Measurements from ENCODE around the gene ZG16B. TPM values are rescaled to one million over a fixed set of nuclear protein-coding genes. Genes with fewer than 3 reads are reported as not detected.

ZG16B gene
- total RNA-seq, 3 donors from 2014 or later, result 6.8 to 40.7 (median 24.3) TPM

- intact Hi-C loops (cut with DNase I, micrococcal nuclease), result no loop called here
- peak; percentile 22 for ATAC-seq
- peaks cover 8% of the 10 kb centered on the region for H3K9me3 ChIP-seq
These were observed 30.8 kb upstream of the ZG16B start for GRCh38 chr16:2799205-2799858.

DNA sequence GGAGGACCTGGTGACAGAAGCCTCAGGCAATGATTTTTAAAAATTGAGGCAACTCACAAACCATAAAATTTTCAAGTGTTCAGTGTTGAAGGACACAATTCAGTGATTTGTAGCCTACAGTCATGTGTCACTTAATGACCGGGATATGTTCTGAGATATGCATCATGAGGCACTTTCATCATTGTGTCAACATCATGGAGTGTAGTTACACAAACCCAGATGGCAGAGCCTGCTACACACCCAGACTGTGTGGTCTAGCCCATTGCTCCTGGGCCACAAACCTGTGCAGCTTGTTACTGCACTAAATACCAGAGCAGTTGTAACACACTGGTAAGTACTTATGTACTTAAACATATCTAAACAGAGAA, 30.3 kb upstream of the ZG16B start:
- Histone ChIP-seq H3K4me1 (ENCODE audit: low read depth) (peaks cover 18% of the 10 kb centered on the region), H3K36me3 (ENCODE audit: low read depth) (no peaks in the 10 kb centered on the region), H3K4me3 (no peak overlapping the region), H3K9me3 (peaks cover 8% of the 10 kb centered on the region)
- intact Hi-C loops (cut with DNase I, micrococcal nuclease), result no loop called here
- TF ChIP-seq, protein P1, sequence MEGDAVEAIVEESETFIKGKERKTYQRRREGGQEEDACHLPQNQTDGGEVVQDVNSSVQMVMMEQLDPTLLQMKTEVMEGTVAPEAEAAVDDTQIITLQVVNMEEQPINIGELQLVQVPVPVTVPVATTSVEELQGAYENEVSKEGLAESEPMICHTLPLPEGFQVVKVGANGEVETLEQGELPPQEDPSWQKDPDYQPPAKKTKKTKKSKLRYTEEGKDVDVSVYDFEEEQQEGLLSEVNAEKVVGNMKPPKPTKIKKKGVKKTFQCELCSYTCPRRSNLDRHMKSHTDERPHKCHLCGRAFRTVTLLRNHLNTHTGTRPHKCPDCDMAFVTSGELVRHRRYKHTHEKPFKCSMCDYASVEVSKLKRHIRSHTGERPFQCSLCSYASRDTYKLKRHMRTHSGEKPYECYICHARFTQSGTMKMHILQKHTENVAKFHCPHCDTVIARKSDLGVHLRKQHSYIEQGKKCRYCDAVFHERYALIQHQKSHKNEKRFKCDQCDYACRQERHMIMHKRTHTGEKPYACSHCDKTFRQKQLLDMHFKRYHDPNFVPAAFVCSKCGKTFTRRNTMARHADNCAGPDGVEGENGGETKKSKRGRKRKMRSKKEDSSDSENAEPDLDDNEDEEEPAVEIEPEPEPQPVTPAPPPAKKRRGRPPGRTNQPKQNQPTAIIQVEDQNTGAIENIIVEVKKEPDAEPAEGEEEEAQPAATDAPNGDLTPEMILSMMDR (IDR thresholded peaks at IDR 0.05), result no peak
- peak; percentile 94 for ATAC-seq
- peak; percentile 70 to 86 (median 76) for DNase-seq

More at GRCh38 chr16:2799205-2799858, 30.8 kb upstream of the ZG16B start:
- peaks cover 18% of the 10 kb centered on the region for H3K4me1 ChIP-seq (ENCODE audit: low read depth)
- no peak overlapping the region for H3K4me3 ChIP-seq
- TF ChIP-seq, protein P1 (IDR thresholded peaks at IDR 0.05), result no peak
- H3K36me3 ChIP-seq (ENCODE audit: low read depth), result no peaks in the 10 kb centered on the region
- peak in 2 of 3 donors; percentile 45 to 49 for DNase-seq

DNA sequence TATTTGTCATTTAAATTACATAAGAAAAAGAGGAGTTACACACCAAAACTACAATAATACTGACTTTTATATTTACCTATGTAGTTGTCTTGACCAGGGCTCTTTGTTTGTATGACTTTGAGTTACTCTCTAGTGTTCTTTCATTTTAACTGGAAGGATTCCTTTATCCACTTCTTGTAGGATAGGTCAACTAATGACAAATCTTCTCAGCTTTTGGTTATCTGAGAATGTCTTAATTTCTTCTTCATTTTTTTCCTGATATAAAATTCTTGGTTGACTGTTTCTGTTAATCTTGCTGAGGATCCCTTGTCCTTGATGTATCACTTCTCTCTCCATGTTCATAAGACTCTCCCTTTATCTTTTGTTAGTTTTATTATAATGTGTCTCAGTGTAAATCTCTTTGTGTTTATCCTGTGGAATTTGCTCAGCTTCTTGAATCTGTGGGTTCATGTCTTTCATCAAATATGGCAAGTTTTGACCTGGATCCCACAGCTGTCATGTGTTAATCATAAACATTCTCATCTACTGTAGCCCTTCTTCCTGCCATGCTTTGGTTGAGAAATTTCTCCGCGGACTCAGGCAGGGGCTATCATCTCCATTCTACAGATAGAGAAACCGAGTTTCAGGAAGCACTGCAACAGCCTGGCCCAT, 26.4 kb upstream of the ZG16B start:
- DNase-seq (peak in 1 of 3 donors; percentile 5), ATAC-seq (no peak)
- Histone ChIP-seq H3K4me3 (no peak overlapping the region), H3K4me1 (ENCODE audit: low read depth) (peaks cover 8% of the 10 kb centered on the region), H3K9me3 (peaks cover 8% of the 10 kb centered on the region), H3K36me3 (ENCODE audit: low read depth) (no peaks in the 10 kb centered on the region)
- TF ChIP-seq, protein P1 (IDR thresholded peaks at IDR 0.05), result no peak
- intact Hi-C loops (cut with DNase I, micrococcal nuclease), result no loop called here

GRCh38 chr16:2804728-2805127, 25.4 kb upstream of the ZG16B start:
- Histone ChIP-seq H3K36me3 (ENCODE audit: low read depth) (no peaks in the 10 kb centered on the region), H3K4me1 (ENCODE audit: low read depth) (no peaks in the 10 kb centered on the region), H3K9me3 (peaks cover 8% of the 10 kb centered on the region), H3K4me3 (no peak overlapping the region)
- ATAC-seq (no peak), DNase-seq (peak in 2 of 3 donors; percentile 14 to 34)
- TF ChIP-seq, protein P1 (IDR thresholded peaks at IDR 0.05), result no peak
- intact Hi-C loops (cut with DNase I, micrococcal nuclease), result no loop called here

- intact Hi-C loops (cut with DNase I, micrococcal nuclease), result no loop called here
- peaks cover 8% of the 10 kb centered on the region for H3K9me3 ChIP-seq
- no peak for ATAC-seq
- H3K4me1 ChIP-seq (ENCODE audit: low read depth), result no peaks in the 10 kb centered on the region
- no peaks in the 10 kb centered on the region for H3K36me3 ChIP-seq (ENCODE audit: low read depth)
- TF ChIP-seq, protein P1 (IDR thresholded peaks at IDR 0.05), result no peak
- H3K4me3 ChIP-seq, result no peak overlapping the region
- peak in 1 of 3 donors; percentile 2 for DNase-seq
These were observed 23.8 kb upstream of the ZG16B start for GRCh38 chr16:2806286-2806685.
